Neural crest cell (in vitro differentiated cells): ENCODE results near the gene ALX1. TPM values are rescaled to one million over a fixed set of nuclear protein-coding genes. Genes with fewer than 3 reads are reported as not detected.

Source experiments
- DNase-seq: peaks from one replicate; pipeline ENCODE4 v3.0.0; 2021; ENCODE audit warnings: low read depth, mixed read lengths, low spot score
- H3K27ac Mint-ChIP-seq: one replicate; pipeline ENCODE4 v1.8.0; 2021; ENCODE audit warnings: mild to moderate bottlenecking, mixed read lengths; ENCODE audit not compliant: unreplicated experiment
- H3K27me3 Mint-ChIP-seq: 2 replicates; pipeline ENCODE4 v1.8.0; 2021; ENCODE audit warnings: low read depth, mild to moderate bottlenecking, mixed read lengths
- H3K36me3 Mint-ChIP-seq: 2 replicates; pipeline ENCODE4 v1.8.0; 2021; ENCODE audit warnings: low read depth, mild to moderate bottlenecking, mixed read lengths
- H3K4me1 Mint-ChIP-seq: 2 replicates; pipeline ENCODE4 v1.8.0; 2021; ENCODE audit warnings: mixed read lengths
- H3K4me3 Mint-ChIP-seq: one replicate; pipeline ENCODE4 v1.8.0; 2021; ENCODE audit warnings: mild to moderate bottlenecking, mixed read lengths
- H3K9me3 Mint-ChIP-seq: 2 replicates; pipeline ENCODE4 v1.8.0; 2021; ENCODE audit warnings: mixed read lengths
- total RNA-seq: library from RNA; stranded (reverse); gene quantifications from 2 replicates; pipeline ENCODE4 v1.2.1, GENCODE V29; 2021
- TF ChIP-seq, protein P1 (sequence below): fragments of 200-600 bp; sonication (generic); conservative IDR thresholded peaks from 2 replicates; pipeline ENCODE4 v1.5.0; 2021; ENCODE audit warnings: antibody characterized with exemption, mild to moderate bottlenecking

ALX1 gene
- total RNA-seq, 1 donor from 2014 or later, result 4.1 TPM

DNA sequence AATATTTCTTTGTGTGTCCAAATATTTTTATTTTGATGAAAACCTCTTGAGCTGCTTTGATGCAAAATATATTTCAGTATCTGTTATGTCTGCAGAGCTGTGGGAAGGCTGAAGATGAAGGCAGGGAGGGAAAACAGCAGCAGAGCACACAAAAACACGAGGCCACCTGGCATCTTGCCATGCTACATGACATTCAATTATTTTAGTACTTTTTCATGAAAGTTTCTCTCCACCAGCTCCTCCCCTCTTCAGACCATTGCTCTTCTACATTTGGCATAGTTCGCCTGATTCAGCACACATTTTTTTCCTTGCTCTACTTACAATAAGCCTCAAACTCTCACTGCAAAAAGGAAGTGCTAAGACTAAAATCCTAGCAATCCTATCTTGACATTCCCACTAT, 4.6 kb upstream of the ALX1 start:
- Mint-ChIP-seq H3K4me3 (no peak overlapping the region), H3K9me3 (no peaks in the 10 kb centered on the region), H3K4me1 (peaks cover 10% of the 10 kb centered on the region), H3K36me3 (no peaks in the 10 kb centered on the region), H3K27ac (no peak overlapping the region), H3K27me3 (peaks cover 97% of the 10 kb centered on the region)
- TF ChIP-seq, protein P1, sequence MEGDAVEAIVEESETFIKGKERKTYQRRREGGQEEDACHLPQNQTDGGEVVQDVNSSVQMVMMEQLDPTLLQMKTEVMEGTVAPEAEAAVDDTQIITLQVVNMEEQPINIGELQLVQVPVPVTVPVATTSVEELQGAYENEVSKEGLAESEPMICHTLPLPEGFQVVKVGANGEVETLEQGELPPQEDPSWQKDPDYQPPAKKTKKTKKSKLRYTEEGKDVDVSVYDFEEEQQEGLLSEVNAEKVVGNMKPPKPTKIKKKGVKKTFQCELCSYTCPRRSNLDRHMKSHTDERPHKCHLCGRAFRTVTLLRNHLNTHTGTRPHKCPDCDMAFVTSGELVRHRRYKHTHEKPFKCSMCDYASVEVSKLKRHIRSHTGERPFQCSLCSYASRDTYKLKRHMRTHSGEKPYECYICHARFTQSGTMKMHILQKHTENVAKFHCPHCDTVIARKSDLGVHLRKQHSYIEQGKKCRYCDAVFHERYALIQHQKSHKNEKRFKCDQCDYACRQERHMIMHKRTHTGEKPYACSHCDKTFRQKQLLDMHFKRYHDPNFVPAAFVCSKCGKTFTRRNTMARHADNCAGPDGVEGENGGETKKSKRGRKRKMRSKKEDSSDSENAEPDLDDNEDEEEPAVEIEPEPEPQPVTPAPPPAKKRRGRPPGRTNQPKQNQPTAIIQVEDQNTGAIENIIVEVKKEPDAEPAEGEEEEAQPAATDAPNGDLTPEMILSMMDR, result no peak
- DNase-seq, result no peak

DNA sequence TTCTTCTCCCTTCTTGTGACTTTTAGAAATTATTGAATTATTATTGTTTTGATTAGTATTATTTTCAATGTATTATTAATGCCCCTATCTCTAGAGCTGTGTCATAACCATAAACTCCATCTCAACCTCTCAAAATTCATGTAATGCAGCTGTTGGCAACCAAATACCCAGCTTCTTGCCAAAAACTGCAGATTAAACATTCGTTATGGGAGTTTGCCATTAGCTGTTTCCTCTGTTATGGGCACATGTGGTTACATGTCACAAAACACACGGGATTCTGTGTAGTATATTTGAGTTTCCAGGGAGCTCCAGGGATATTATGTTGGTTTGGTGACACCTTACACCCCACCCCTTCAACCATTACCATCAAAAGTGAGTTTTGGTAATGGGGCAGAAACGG, 2.8 kb upstream of the ALX1 start:
- H3K9me3 Mint-ChIP-seq, result no peaks in the 10 kb centered on the region
- no peaks in the 10 kb centered on the region for H3K36me3 Mint-ChIP-seq
- DNase-seq, result no peak
- TF ChIP-seq, protein P1, result no peak
- peaks cover 28% of the 10 kb centered on the region for H3K4me1 Mint-ChIP-seq
- no peak overlapping the region for H3K4me3 Mint-ChIP-seq
- H3K27ac Mint-ChIP-seq, result no peak overlapping the region
- H3K27me3 Mint-ChIP-seq, result peaks cover 97% of the 10 kb centered on the region

DNA sequence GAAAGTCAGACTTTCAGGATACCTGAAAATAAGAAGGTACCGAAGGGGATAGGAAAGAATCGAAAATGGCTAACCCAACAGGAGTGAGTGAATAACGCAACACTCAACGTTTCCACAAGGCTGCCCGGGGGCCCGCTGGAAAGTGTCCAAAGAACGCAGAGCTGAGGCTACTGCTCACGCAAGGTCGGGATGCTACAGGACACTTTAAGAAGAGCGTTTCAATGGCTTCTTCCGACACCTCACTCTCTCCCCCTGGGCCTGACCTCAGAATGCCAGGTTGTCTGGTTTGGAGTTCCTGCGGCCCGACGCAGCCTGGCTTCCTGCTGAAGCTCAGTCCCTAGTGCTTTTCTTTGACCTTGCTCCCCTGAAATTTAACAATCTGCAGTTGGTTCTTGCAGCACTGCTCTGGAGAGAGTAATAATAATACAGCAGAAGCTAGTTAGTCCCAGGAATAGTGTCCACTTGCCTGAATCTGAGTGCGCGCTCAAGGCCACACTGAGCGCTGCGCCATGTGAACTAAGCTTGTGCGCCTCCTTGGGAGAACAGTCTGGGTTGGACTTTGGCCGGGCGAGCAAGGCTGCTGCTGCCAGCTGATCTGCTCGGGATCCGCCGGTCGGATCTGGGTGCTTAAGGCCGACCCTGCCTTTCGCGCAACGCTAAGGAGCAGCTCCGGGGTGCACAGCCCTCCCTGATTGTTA, 2.0 kb upstream of the ALX1 start:
- Mint-ChIP-seq H3K27me3 (peaks cover 97% of the 10 kb centered on the region), H3K27ac (no peak overlapping the region), H3K9me3 (no peaks in the 10 kb centered on the region), H3K36me3 (no peaks in the 10 kb centered on the region), H3K4me3 (peak overlapping the region; percentile 45), H3K4me1 (peaks cover 28% of the 10 kb centered on the region)
- DNase-seq, result no peak
- TF ChIP-seq, protein P1, result no peak

DNA sequence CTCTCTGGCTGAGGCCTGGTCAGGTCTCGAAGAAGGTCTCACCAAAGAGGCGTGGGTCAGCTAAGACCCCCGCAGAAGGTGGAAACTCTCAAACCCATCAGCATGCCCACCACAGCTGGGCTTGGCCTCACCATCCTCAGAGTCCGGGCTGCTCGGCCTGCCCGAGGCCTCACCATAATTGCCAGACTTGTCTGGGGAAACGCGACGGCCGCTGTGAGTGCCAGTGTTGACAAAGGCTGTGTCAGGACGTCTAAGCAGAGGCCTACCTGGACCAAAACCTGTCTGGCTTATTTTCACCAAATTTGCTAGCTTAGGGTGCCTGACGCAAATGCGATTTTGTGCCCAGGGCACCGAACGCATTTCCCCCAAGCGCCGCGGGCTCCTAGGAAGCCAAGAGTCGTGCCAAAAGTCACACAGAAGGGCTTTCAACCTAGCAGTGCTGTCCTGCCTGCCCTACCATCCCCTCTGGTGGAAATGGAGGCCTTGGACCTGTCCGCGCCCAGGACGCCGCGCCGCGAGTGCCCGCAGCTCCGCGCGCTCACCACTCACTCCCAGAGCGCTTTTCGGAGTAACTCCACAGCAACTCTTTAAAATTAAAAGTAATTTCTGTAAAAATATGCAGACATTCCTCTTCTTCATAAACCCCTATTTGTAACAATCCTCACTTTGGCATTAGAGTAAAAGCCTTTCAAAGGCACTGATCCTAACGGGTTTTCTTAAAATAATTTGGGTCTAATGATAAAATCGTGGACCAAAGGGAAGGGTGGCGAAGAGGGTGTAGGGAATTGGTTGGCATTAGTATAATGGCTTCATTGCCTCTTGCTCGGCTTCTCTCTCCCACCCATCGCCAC, 1.2 kb upstream of the ALX1 start:
- Mint-ChIP-seq H3K4me1 (peaks cover 32% of the 10 kb centered on the region), H3K36me3 (no peaks in the 10 kb centered on the region), H3K27me3 (peaks cover 97% of the 10 kb centered on the region), H3K4me3 (peak overlapping the region; percentile 99), H3K27ac (no peak overlapping the region), H3K9me3 (no peaks in the 10 kb centered on the region)
- TF ChIP-seq, protein P1, result no peak
- DNase-seq, result no peak

DNA sequence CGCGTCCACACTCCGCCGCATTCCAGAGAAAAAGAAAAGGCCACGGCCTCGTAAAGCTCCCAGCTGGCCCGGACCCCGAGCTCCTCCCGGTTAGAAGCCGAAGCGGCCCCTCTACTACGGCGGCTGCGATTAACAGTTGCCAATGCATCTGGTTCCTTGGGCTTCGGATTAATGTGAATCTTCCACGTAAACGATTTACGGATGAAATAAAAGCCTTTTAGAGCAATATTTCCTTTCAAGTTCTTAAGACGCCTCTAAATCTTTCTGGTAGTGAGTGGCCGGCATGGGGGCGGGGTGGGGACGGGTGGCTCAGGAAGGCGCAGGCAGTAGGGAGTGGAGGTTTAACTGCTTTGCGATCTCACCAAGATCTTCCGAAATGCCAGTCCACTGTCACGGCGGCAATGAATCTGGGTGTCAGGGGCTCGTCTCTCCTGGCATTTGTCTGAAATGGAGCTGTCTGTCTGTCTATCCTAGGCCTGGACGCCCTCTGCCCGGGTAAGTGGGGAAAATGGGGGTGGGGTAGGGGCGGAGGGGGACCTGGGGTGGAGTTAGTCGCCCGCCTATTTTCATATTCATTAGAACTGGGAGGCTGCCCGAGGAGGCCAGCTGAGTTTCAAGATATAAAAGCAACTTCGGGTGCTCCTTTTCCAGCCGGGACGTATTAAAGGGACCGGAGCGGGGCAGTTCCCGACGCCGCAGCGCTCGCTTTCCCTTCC, 413 bp upstream of the ALX1 start:
- no peak for DNase-seq
- no peak overlapping the region for H3K27ac Mint-ChIP-seq
- H3K9me3 Mint-ChIP-seq, result no peaks in the 10 kb centered on the region
- no peaks in the 10 kb centered on the region for H3K36me3 Mint-ChIP-seq
- H3K4me1 Mint-ChIP-seq, result peaks cover 32% of the 10 kb centered on the region
- peak overlapping the region; percentile 99 for H3K4me3 Mint-ChIP-seq
- H3K27me3 Mint-ChIP-seq, result peaks cover 90% of the 10 kb centered on the region
- TF ChIP-seq, protein P1, result no peak
